Activated naive CD8-positive, alpha-beta T cell treated with anti-CD3 and anti-CD28 coated beads, Interleukin-2, amount 50 U/mL, for 24 hours (primary cell): ENCODE results near the gene JADE1.

Source experiments
- ATAC-seq: fragments of 150-1000 bp; cut with Tn5 transposase; one replicate; pipeline ENCODE4 v1.10.0; 2021
- DNase-seq: peaks from one replicate; pipeline ENCODE4 v3.0.0; 2021
- H3K27ac Mint-ChIP-seq: one replicate; pipeline ENCODE4 v1.8.0; 2021; ENCODE audit warnings: mild to moderate bottlenecking, mixed read lengths
- H3K27me3 Mint-ChIP-seq: one replicate; pipeline ENCODE4 v1.8.0; 2021; ENCODE audit warnings: mixed read lengths
- H3K36me3 Mint-ChIP-seq: one replicate; pipeline ENCODE4 v1.8.0; 2021; ENCODE audit warnings: low read depth, mixed read lengths
- H3K4me1 Mint-ChIP-seq: one replicate; pipeline ENCODE4 v1.8.0; 2021; ENCODE audit warnings: mixed read lengths
- H3K4me3 Mint-ChIP-seq: one replicate; pipeline ENCODE4 v1.8.0; 2021; ENCODE audit warnings: mild to moderate bottlenecking, moderate library complexity, mixed read lengths
- H3K9me3 Mint-ChIP-seq: one replicate; pipeline ENCODE4 v1.8.0; 2021; ENCODE audit warnings: mixed read lengths

JADE1 gene

DNA sequence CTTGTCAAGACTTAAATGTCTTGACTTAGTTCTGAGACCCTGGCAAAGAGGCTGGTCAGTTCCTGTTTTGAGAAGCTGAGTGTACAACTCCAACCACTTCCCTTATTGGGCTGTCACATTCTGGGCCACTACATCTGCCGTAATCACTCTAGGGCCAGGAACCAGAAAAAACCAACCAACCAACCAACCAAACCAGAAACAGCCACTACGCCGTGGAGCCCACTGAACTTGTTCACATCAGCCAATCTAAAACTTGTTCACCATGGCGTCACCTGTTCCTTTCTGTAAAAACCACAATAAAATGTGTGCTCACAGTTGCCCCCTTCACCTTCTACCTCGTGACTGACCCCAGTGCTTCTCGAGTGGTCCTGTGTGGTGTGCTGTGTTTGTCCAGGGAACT is 107.3 kb downstream of the JADE1 start:
- H3K9me3 Mint-ChIP-seq, result no peaks in the 10 kb centered on the region
- H3K4me1 Mint-ChIP-seq, result peaks cover 23% of the 10 kb centered on the region
- H3K27me3 Mint-ChIP-seq, result no peaks in the 10 kb centered on the region
- DNase-seq (peak; percentile 7), ATAC-seq (no peak)
- H3K27ac Mint-ChIP-seq, result peak overlapping the region; percentile 29
- H3K4me3 Mint-ChIP-seq, result no peak overlapping the region
- peaks cover 7% of the 10 kb centered on the region for H3K36me3 Mint-ChIP-seq

DNA sequence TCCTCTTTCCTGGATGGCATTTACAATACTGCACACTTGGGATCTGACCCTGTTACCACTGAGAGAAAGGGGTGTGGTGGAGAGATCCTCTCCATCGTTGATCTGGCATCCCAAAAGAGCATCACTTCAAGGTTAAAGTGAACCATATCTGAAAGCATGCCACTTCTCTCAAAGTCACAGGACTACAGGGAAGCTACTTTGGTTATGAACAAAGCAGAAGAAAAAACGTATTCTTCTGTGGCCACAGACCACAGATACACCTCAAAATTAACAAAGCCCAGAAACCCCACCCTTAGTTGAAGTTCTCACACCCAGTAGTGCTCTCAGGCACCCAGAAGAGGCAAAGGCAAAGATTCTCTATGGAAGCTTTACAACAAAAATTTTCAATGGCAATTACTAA is 108.3 kb downstream of the JADE1 start:
- no peaks in the 10 kb centered on the region for H3K27me3 Mint-ChIP-seq
- H3K27ac Mint-ChIP-seq, result no peak overlapping the region
- no peak overlapping the region for H3K4me3 Mint-ChIP-seq
- no peaks in the 10 kb centered on the region for H3K9me3 Mint-ChIP-seq
- ATAC-seq, result no peak
- peaks cover 23% of the 10 kb centered on the region for H3K4me1 Mint-ChIP-seq
- H3K36me3 Mint-ChIP-seq, result peaks cover 7% of the 10 kb centered on the region
- no peak for DNase-seq

DNA sequence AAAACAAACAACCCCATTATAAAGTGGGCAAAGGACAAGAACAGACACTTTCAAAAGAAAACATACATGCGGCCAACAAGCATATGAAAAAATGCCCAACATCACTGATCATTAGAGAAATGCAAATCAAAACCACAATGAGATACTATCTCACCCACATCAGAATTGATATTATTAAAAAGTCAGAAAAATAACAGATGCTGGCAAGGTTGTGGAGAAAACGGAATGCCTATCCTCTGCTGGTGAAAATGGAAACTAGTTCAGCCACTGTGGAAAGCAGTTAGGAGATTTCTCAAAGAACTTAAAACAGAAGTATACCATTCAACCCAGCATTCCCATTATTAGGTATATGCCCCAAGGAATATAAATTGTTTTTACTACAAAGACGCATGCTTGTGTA is 112.5 kb downstream of the JADE1 start:
- Mint-ChIP-seq H3K27me3 (no peaks in the 10 kb centered on the region), H3K4me1 (peaks cover 20% of the 10 kb centered on the region), H3K36me3 (peaks cover 16% of the 10 kb centered on the region), H3K27ac (no peak overlapping the region), H3K4me3 (no peak overlapping the region), H3K9me3 (peaks cover 3% of the 10 kb centered on the region)
- DNase-seq (no peak), ATAC-seq (no peak)
